Body of pancreas (tissue), 4 donors: ENCODE results near the gene GPR107. TPM values are rescaled to one million over a fixed set of nuclear protein-coding genes. Genes with fewer than 3 reads are reported as not detected.

Experiments used
- ATAC-seq: fragments of 150-250 bp; one replicate; pipeline ENCODE4 v1.9.1; 2016
- DNase-seq, 4 donors: peaks; one replicate each; pipeline ENCODE4 v3.0.0-alpha.2; 2019
- H3K27ac ChIP-seq, 4 donors: fragments of 200-600 bp; sonication (generic); 1 replicate in 3 of 4; 2 replicates in 1 of 4; pipeline versions ENCODE4 v1.5.1 to v1.6.1; 2016 to 2019; ENCODE audit warnings: mild to moderate bottlenecking in 1 of 4, mixed read lengths in 1 of 4, moderate library complexity in 1 of 4
- H3K27me3 ChIP-seq, 2 donors: fragments of 200-600 bp; sonication (generic); one replicate each; pipeline ENCODE4 v1.6.0; 2016; ENCODE audit warnings: mild to moderate bottlenecking in 1 of 2
- H3K36me3 ChIP-seq, 2 donors: fragments of 200-600 bp; sonication (generic); replicated peaks in 1 of 2; 2 replicates each; pipeline ENCODE4 v1.5.1; 2016; ENCODE audit warnings: low read depth in 2 of 2; ENCODE audit not compliant: insufficient read depth in 1 of 2
- H3K4me1 ChIP-seq: fragments of 200-600 bp; sonication (generic); one replicate; pipeline ENCODE4 v1.6.0; 2016
- H3K4me3 ChIP-seq, 2 donors: fragments of 200-600 bp; sonication (generic); 1 replicate in 1 of 2; 2 replicates in 1 of 2; pipeline ENCODE4 v1.5.1; 2016 to 2019
- H3K9me3 ChIP-seq, 3 donors: fragments of 200-600 bp; sonication (generic); 1 replicate in 2 of 3; 2 replicates in 1 of 3; pipeline ENCODE4 v1.5.1; 2016
- CTCF ChIP-seq, 7 experiments: fragments of 450-650 bp in 4 of 7; fragments of 200-600 bp in 3 of 7; sonication (generic) in 3 of 7; IDR thresholded peaks; one replicate each; pipeline ENCODE4 v1.5.1; 2016 to 2019; ENCODE audit warnings: antibody characterized with exemption in 7 of 7
- POLR2A ChIP-seq, 3 donors: fragments of 450-650 bp; IDR thresholded peaks; one replicate each; pipeline ENCODE4 v1.6.1; 2016; ENCODE audit warnings: antibody characterized with exemption in 3 of 3, mild to moderate bottlenecking in 2 of 3
- WGBS, 2 donors: methylation state at CpG; one replicate each; pipeline ENCODE4 v1.1.5; 2017; 5-methylcytosine and 5-hydroxymethylcytosine counted together
- intact Hi-C: fragments of 100-400 bp; cut with DNase I; formaldehyde crosslinking; loops from one replicate; pipeline ENCODE4 v1.15.1; 2023
- total RNA-seq, 2 donors: library from RNA; depleted of rRNA; stranded (reverse); fragments of >200 nt; gene quantifications; one replicate each; pipeline ENCODE4 v1.1.0, GENCODE V29; 2016

The GPR107 gene
- total RNA-seq, 2 donors from 2014 or later, result 9.6 to 11.4 TPM

GRCh38 chr9:130023144-130023787, 30.4 kb upstream of the GPR107 start:
- Histone ChIP-seq H3K9me3 (no peaks in the 10 kb centered on the region), H3K4me3 (no peak overlapping the region), H3K27ac (no peak overlapping the region), H3K4me1 (peaks cover 6% of the 10 kb centered on the region), H3K36me3 (no peaks in the 10 kb centered on the region), H3K27me3 (no peaks in the 10 kb centered on the region)
- WGBS, 2 donors, result 77 to 84% methylated on average over 7 of the region's 7 CpGs
- DNase-seq, result no peak
- intact Hi-C loops, result no loop called here
- ATAC-seq, result no peak
- no peak for TF ChIP-seq CTCF (IDR thresholded peaks at IDR 0.05)
- TF ChIP-seq POLR2A (IDR thresholded peaks at IDR 0.05), result no peak

GRCh38 chr9:130023994-130024596, 29.6 kb upstream of the GPR107 start:
- H3K9me3 ChIP-seq, result no peaks in the 10 kb centered on the region
- H3K27ac ChIP-seq, result no peak overlapping the region
- H3K27me3 ChIP-seq, result no peaks in the 10 kb centered on the region
- no peak overlapping the region for H3K4me3 ChIP-seq
- DNase-seq (no peak), ATAC-seq (no peak)
- intact Hi-C loops, result no loop called here
- peaks cover 14% of the 10 kb centered on the region for H3K4me1 ChIP-seq
- no peak for TF ChIP-seq CTCF (IDR thresholded peaks at IDR 0.05)
- no peak for TF ChIP-seq POLR2A (IDR thresholded peaks at IDR 0.05)
- no peaks in the 10 kb centered on the region for H3K36me3 ChIP-seq
- WGBS, 2 donors, result 90 to 96% methylated on average over 3 of the region's 3 CpGs

- intact Hi-C loops, result no loop called here
- no peak for TF ChIP-seq POLR2A (IDR thresholded peaks at IDR 0.05)
- no peak for TF ChIP-seq CTCF (IDR thresholded peaks at IDR 0.05)
- Histone ChIP-seq H3K4me1 (peaks cover 17% of the 10 kb centered on the region), H3K36me3 (no peaks in the 10 kb centered on the region), H3K9me3 (no peaks in the 10 kb centered on the region), H3K27ac (no peak overlapping the region), H3K4me3 (no peak overlapping the region), H3K27me3 (no peaks in the 10 kb centered on the region)
- 57 to 73% methylated on average over 5 of the region's 5 CpGs for WGBS, 2 donors
- ATAC-seq, result no peak
- DNase-seq, result no peak
These were observed 29.1 kb upstream of the GPR107 start for GRCh38 chr9:130024597-130024994.

GRCh38 chr9:130026583-130027340, 26.9 kb upstream of the GPR107 start:
- Histone ChIP-seq H3K36me3 (no peaks in the 10 kb centered on the region), H3K27ac (no peak overlapping the region), H3K4me3 (no peak overlapping the region), H3K27me3 (no peaks in the 10 kb centered on the region), H3K4me1 (peaks cover 17% of the 10 kb centered on the region), H3K9me3 (no peaks in the 10 kb centered on the region)
- 78 to 91% methylated on average over 2 of the region's 2 CpGs for WGBS, 2 donors
- intact Hi-C loops, result no loop called here
- TF ChIP-seq POLR2A (IDR thresholded peaks at IDR 0.05), result no peak
- no peak for TF ChIP-seq CTCF (IDR thresholded peaks at IDR 0.05)
- DNase-seq (no peak), ATAC-seq (no peak)
